ENCODE measurements around the gene CCDC188.
"Not testable (repeated sequence)": the region's sequence is repeated elsewhere in the genome, so short reads cannot be mapped to it uniquely, and the experiment has no call there.

The CCDC188 gene

DNA sequence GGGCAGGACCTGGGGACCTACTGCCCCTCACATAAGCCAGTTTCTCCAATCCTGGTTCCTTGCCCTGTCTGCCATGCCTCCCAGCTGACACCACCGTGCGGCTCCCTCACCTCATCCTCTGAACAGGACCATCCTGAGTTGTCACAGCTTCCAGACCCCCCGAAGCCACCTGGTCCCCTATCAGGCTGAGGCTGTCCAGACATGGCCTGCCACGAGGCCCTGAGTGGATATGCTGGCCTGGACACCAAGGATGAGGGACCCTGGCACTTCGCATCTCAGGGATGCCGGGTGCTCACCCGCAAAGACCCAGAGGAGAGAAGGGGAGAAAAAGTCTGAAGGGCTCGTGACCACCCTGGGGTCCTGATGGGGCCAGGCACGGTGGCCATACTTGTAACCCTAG, 15.8 kb upstream of the CCDC188 start:
- no peak overlapping the region for H3K27ac Mint-ChIP-seq
- no peak overlapping the region for H3K4me3 Mint-ChIP-seq
- H3K36me3 Mint-ChIP-seq (ENCODE audit: low read depth), result no peaks in the 10 kb centered on the region
- H3K4me1 Mint-ChIP-seq (ENCODE audit: low read depth), result no peaks in the 10 kb centered on the region
- H3K27me3 Mint-ChIP-seq, result no peaks in the 10 kb centered on the region
- H3K9me3 Mint-ChIP-seq, result no peaks in the 10 kb centered on the region

DNA sequence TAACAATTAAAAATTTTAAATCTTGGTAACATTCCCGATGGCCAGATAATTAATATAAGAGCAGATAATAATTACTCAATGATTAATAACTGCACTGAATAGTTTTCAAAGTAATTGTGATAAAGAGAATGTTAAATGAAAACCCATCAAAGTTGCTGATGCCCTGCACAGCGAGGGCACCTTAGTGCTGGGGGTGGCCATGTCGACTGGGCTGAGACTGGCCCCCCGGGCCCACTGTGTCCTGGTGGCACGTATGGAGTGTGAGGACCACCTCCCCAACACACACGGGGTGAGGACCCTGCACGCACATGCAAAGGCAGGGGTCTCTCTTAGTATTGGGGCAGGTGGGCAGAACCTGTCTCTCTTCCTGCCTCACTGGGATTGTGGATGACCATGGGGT, 15.1 kb upstream of the CCDC188 start:
- H3K4me3 Mint-ChIP-seq, result no peak overlapping the region

DNA sequence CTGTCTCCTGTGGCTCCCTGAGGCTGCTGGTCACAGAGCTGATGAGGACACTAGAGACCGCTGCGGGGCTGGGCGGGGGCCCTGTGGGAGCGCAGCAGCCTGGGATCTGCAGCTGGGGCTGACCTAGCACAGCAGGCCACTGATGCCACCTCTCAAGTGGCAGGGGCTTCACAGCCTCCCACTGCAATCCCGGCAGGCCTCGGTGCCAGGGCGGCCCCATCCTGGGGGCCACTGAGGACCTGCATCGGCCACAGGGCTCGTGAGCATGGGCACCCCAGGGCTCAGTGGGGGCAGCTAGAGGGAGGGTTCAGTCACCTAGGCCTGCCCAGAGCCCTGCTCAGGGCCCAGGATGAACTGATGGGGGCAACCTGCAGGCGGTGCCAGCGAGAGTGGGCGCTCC, 14.6 kb upstream of the CCDC188 start:
- Mint-ChIP-seq H3K36me3 (ENCODE audit: low read depth) (no peaks in the 10 kb centered on the region), H3K27me3 (no peaks in the 10 kb centered on the region), H3K9me3 (no peaks in the 10 kb centered on the region), H3K4me1 (ENCODE audit: low read depth) (no peaks in the 10 kb centered on the region), H3K27ac (no peak overlapping the region), H3K4me3 (no peak overlapping the region)

More for the DNA sequence above, 15.1 kb upstream of the CCDC188 start:
- Mint-ChIP-seq H3K4me1 (ENCODE audit: low read depth) (no peaks in the 10 kb centered on the region), H3K9me3 (no peaks in the 10 kb centered on the region), H3K27ac (no peak overlapping the region), H3K36me3 (ENCODE audit: low read depth) (no peaks in the 10 kb centered on the region), H3K27me3 (no peaks in the 10 kb centered on the region)

DNA sequence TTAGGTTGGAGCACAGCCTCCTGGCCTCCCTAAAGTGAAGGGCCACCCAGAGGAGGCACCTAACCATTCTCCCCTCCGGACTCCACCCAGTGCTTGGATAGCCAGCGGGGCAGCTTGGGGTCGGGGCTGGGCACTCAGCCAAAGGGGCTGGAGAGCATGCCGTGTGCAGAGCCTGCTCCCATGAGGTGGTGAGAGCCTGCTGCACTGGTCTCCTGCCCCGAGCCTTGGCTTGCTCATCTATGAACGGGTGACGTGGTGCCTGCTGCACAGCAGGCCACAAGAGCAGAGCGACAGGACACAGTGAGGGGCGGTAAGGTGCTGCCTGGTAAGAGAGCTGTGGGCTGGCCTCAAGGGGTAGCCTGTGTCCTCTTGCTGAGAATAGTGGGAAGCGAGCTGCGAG, 14.0 kb upstream of the CCDC188 start:
- Mint-ChIP-seq H3K4me3 (no peak overlapping the region), H3K27ac (no peak overlapping the region), H3K36me3 (ENCODE audit: low read depth) (no peaks in the 10 kb centered on the region), H3K4me1 (ENCODE audit: low read depth) (no peaks in the 10 kb centered on the region), H3K27me3 (no peaks in the 10 kb centered on the region), H3K9me3 (no peaks in the 10 kb centered on the region)

DNA sequence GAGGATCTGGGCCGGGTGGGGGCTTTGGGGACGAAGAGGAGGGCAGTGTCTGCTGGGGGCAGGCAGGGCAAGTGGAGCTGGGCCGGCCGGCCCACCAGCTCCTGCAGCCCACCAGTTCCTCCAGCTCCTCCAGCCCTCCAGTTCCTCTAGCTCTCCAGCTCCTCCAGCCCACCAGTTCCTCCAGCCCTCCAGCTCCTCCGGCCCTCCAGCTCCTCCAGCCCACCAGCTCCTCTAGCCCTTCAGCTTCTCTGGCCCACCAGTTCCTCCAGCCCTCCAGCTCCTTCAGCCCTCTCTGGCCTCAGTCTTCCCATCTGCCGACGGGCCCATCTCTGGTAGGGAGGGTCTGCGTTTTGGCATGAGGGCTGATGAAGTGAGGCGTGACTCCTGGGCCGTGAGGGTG, 9.2 kb upstream of the CCDC188 start:
- Mint-ChIP-seq H3K4me1 (ENCODE audit: low read depth) (no peaks in the 10 kb centered on the region), H3K36me3 (ENCODE audit: low read depth) (no peaks in the 10 kb centered on the region), H3K9me3 (no peaks in the 10 kb centered on the region), H3K27me3 (no peaks in the 10 kb centered on the region), H3K4me3 (no peak overlapping the region), H3K27ac (no peak overlapping the region)

DNA sequence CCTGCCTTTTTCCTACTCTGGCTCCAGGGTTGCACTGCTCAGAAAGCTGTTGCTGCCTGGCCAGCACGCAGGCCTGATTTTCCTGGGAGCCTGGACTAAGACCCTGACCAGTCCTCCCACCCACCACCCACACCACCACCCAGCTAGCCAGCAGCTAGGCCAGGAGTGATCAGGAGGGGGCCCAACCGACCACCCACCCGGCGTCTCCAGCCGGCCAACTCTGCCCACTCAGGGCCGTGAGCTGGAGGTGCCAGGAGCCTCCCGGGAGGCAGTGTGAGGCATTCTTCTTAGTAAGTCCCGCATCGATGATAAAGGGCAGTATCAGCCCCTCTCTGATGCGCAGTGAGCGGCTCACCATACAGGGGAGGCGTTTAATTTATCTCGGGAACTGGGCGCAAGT, 8.7 kb upstream of the CCDC188 start:
- H3K4me3 Mint-ChIP-seq; H3K9me3 Mint-ChIP-seq; H3K27ac Mint-ChIP-seq; H3K36me3 Mint-ChIP-seq (ENCODE audit: low read depth); H3K4me1 Mint-ChIP-seq (ENCODE audit: low read depth); H3K27me3 Mint-ChIP-seq: not testable (repeated sequence)

DNA sequence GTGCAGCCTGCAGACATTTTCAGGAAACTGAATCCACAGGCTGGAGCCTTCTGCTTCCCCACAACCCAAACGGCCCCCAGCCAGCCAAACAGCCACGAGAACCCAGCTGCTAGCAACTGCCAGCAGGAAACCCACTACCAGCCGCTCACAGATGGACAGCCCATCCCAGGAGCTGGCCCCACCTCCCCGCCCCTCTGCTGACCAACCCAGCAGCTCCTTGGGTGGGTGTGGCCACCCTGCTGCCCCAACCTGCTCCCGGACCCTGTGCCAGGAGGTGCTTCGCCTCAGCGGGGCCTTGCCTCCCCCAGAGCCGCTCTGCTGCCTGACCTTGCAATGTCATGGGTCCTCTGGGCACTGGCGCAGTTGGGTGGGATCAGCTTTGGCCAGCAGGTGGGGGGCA, 8.2 kb upstream of the CCDC188 start:
- H3K27me3 Mint-ChIP-seq, result no peaks in the 10 kb centered on the region
- H3K36me3 Mint-ChIP-seq (ENCODE audit: low read depth), result no peaks in the 10 kb centered on the region
- H3K4me3 Mint-ChIP-seq, result no peak overlapping the region
- H3K4me1 Mint-ChIP-seq (ENCODE audit: low read depth), result no peaks in the 10 kb centered on the region
- no peak overlapping the region for H3K27ac Mint-ChIP-seq
- H3K9me3 Mint-ChIP-seq, result no peaks in the 10 kb centered on the region

DNA sequence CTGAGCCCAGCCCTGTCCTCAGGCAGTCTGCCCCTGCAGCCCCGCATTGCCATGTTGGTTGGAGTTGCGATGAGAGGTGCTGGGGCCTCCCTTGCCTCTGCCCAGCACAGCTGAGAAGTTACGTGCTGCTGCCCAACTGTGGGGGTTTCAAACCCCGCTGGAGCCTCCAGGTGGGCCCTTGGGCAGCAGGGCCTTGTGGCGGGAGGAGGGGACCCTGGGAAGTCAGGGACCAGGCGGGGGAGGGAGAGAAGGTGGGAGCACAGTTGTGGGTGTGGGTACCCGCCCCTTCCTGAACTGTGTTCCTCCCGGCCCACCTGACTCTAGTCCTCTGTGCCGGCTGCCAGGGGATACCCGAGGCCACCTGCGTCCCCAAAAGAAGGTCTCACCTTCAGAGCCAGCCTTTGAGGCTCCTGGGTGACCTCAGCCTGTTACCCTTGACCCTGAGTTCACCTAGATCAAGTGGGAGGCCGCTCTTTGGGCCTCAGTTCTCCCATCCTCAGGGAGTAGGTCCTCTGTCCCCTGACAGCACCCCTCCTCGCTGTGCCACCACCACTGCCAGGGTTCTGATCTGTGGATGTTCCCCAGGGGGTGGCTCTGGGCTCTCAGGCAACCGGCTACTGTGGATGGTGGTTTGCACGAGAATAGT, 7.7 kb upstream of the CCDC188 start:
- Mint-ChIP-seq H3K27me3 (no peaks in the 10 kb centered on the region), H3K9me3 (no peaks in the 10 kb centered on the region), H3K36me3 (ENCODE audit: low read depth) (no peaks in the 10 kb centered on the region), H3K27ac (no peak overlapping the region), H3K4me1 (ENCODE audit: low read depth) (no peaks in the 10 kb centered on the region), H3K4me3 (no peak overlapping the region)

DNA sequence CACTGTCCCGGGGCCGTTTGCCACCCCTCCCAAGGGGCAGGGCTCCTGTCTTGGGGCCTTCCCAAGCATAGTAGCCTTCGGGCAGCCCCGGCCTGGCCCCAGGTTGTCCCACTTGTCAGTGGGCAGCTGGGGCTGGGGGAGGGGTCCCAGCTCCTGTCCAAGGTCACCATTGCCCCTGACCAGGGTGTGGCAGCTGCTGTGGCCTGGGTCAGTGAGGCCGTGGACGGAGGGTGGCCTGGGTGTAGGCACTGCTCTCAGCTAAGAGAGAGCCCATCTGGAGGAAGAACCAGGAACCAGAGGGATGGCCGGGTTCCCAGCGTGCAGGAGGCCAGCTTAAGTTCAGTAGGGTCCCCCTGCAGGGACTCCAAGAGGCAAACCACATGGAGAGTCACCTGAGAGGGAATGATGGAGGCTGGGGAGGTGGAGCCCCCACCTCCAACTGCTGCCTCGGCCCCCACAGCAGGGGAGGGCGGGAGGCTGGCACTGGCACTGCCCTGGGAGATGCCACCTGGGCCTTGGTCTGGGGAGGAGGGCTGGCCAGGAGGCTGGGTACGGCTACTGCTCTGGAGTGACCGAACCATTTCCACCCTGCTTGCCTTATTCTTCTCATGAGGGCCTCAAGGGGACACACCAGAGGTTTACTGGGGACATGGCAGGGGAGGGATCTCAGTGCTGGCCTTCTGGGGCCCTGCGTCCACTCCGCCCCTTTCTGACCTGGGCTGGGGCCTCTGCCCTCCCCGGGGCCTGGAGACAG, 6.8 kb upstream of the CCDC188 start:
- Mint-ChIP-seq H3K4me1 (ENCODE audit: low read depth) (no peaks in the 10 kb centered on the region), H3K27ac (no peak overlapping the region), H3K27me3 (no peaks in the 10 kb centered on the region), H3K9me3 (no peaks in the 10 kb centered on the region), H3K36me3 (ENCODE audit: low read depth) (no peaks in the 10 kb centered on the region), H3K4me3 (no peak overlapping the region)

DNA sequence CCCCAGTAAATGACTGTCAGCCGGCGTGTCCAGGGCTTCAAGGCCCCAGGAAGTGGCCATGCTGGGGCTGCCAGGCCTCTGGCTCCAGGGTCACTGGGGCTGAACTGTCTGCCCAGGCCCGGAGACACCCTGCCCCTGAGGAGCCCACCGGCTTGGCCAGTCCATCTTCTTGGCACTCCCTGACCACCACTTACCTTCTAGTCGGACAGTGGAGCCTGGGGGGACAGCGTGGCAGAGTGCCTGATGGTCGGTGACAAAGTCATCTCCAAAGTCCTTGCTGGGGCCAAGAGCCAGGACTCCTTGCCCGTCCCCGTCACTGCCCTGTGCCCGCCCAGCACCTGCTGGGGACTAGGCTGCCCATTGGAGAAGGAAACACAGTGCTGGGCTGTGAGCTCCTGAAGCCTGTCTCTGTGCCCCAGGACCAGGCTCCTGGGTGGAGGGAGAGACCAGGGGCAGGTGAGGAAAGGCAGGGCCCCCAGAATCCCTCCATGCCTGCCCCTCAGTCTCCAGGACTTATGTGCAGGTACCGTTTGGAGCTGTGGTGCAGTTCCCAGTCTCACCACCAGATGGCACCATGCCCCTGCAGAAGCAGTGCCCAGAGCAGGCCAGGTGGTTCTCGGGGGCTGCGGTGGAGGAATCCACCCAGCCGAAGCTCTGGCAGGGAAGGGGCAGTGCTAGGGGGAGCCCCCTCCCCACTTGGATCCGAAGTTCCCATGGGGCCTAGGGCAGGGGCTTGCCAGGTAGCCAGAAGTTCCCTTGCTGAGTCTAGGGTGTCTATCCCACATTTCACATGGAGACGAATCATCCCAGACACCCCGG, 6.0 kb upstream of the CCDC188 start:
- Mint-ChIP-seq H3K36me3 (ENCODE audit: low read depth) (no peaks in the 10 kb centered on the region), H3K27ac (no peak overlapping the region), H3K4me3 (no peak overlapping the region), H3K9me3 (no peaks in the 10 kb centered on the region), H3K4me1 (ENCODE audit: low read depth) (no peaks in the 10 kb centered on the region), H3K27me3 (no peaks in the 10 kb centered on the region)

DNA sequence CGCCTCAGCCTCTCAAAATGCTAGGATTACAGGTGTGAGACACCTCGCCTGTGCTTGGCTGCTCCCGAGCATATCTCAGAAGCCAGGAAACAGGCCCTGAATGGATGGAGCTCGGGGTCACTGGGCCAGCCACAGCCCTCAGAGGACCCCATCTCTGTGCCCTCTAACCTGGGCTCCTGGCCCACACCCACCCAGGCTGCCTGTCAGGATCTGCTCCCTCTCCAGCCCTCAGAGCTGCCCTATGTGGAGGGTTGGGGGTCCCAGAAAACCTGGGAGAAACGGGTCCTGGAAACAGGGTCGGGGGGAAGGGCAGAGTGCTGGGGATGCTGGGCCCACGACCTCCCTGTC, 5.2 kb upstream of the CCDC188 start:
- Mint-ChIP-seq H3K4me1 (ENCODE audit: low read depth) (no peaks in the 10 kb centered on the region), H3K4me3 (no peak overlapping the region), H3K9me3 (no peaks in the 10 kb centered on the region), H3K36me3 (ENCODE audit: low read depth) (no peaks in the 10 kb centered on the region), H3K27ac (no peak overlapping the region), H3K27me3 (no peaks in the 10 kb centered on the region)

DNA sequence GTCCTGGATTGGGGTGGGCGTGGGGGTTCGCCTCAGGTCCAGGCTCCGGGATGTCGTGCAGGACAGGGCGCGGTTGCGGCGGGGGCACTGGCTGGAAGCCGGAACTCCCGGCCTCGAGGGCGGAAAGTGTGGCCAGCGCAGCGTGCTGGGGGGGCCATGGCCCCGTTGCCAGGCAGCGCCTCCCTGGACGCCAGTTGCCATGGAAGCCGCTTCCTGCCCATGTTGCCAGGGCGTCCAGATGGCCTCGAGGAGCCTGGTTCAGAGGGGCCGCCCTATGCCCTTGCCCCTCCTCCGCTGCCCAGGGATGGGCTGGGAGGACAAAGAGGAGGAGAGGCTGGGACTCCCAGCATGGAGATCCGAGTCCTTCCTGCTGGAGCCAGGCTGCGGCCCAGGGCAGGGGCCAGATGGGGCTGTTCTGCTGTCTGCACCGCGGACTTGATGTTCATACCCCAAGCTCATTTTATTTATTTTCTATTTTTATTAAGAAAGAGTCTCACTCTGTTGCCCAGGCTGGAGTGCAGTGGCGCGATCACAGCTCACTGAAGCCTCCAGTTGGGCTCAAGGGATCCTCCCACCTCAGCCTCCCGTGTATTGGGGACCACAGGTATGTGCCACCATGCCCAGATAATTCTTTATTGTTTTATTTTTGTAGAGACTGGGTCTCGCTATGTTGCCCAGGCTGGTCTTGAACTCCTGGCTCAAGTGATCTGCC, 4.6 kb upstream of the CCDC188 start:
- H3K9me3 Mint-ChIP-seq, result no peaks in the 10 kb centered on the region
- no peaks in the 10 kb centered on the region for H3K36me3 Mint-ChIP-seq (ENCODE audit: low read depth)
- H3K27ac Mint-ChIP-seq, result no peak overlapping the region
- no peak overlapping the region for H3K4me3 Mint-ChIP-seq
- H3K4me1 Mint-ChIP-seq (ENCODE audit: low read depth), result no peaks in the 10 kb centered on the region
- no peaks in the 10 kb centered on the region for H3K27me3 Mint-ChIP-seq

DNA sequence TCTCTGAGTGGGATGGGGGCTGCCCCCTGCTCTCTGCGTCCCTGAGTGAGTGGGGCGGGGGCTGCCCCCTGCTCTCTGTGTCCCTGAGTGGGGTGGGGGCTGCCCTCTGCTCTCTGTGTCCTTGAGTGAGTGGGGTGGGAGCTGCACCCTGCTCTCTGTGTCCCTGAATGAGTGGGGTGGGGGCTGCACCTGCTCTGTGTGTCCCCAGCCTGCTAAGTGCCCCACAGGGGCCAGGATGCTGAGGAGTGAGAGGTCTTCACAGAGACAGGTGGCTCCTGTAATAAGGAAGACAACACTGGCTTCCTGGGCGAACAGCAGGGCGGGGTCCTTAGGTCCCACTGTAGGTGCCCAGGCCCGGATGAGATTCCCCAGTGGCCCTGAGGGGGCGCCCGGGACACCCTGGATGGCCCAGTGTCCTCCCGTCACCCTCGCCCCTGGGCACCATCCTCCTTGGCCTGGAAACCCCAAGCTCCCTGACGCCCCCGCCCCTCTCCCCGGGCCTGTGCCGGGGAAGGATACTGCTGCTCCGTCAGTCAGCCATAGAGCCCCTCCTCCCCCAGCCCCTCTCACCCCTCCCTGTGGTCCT, 3.8 kb upstream of the CCDC188 start:
- H3K36me3 Mint-ChIP-seq (ENCODE audit: low read depth), result no peaks in the 10 kb centered on the region
- H3K4me1 Mint-ChIP-seq (ENCODE audit: low read depth), result no peaks in the 10 kb centered on the region
- H3K4me3 Mint-ChIP-seq, result no peak overlapping the region
- H3K27ac Mint-ChIP-seq, result no peak overlapping the region
- H3K27me3 Mint-ChIP-seq, result no peaks in the 10 kb centered on the region
- no peaks in the 10 kb centered on the region for H3K9me3 Mint-ChIP-seq

DNA sequence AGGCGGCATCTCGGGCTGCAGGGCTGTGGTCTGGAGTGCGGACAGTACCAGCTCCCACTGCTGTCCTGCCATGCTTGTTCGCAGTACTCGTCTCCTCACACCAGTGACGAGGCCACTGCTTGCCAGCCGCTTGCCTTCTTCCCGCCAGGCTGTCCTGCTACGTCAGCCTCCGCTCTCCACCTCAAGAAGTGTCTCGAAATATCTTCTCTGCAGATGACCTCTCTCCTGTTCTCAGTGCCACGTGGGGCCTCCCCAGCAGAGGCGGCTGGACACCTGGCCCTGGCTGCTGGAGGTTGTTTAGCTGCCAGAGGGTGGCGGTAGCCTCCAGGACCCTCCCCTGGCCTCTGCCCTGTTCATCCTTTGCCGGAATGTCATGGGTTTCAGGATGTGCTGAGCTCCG, 3.1 kb upstream of the CCDC188 start:
- no peaks in the 10 kb centered on the region for H3K4me1 Mint-ChIP-seq (ENCODE audit: low read depth)
- no peaks in the 10 kb centered on the region for H3K27me3 Mint-ChIP-seq
- H3K9me3 Mint-ChIP-seq, result no peaks in the 10 kb centered on the region
- H3K27ac Mint-ChIP-seq, result no peak overlapping the region
- H3K4me3 Mint-ChIP-seq, result no peak overlapping the region
- H3K36me3 Mint-ChIP-seq (ENCODE audit: low read depth), result no peaks in the 10 kb centered on the region

DNA sequence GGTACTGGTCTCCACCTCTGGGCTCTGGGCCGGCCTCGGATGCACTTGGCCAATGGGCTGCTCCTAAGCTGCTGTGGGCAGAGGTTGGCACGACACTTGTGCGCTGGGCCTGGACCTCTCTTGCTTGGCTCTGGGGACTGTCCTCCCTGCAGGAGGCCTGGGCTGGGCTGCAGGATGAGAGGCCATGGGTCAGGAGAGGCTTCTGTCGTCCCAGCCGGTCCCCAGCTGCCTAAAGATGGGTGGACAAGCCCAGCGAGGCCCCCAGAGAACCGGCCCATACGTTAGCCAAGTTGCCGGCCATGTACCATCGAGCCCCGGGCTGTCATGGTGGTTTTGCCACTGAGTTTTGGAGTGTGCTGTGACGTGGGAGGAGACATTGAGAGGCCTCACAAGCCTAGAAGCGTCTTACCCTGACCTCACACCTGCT, 1.6 kb upstream of the CCDC188 start:
- Mint-ChIP-seq H3K27me3 (no peaks in the 10 kb centered on the region), H3K27ac (no peak overlapping the region), H3K4me3 (no peak overlapping the region), H3K4me1 (ENCODE audit: low read depth) (no peaks in the 10 kb centered on the region), H3K9me3 (no peaks in the 10 kb centered on the region), H3K36me3 (ENCODE audit: low read depth) (no peaks in the 10 kb centered on the region)

All from stimulated activated naive CD8-positive, alpha-beta T cell treated with anti-CD3 and anti-CD28 coated beads, Interleukin-15, Interleukin-2, amounts not matched to agents 100 ng/mL and 50 ng/mL, for 24 hours (primary cell).